Breast epithelium (tissue), 3 donors: Measurements from ENCODE around the gene MYH9.

Experiments used
- CTCF ChIP-seq, 3 donors: fragments of 450-650 bp; IDR thresholded peaks; one replicate each; pipeline ENCODE4 v1.5.1; 2016 to 2017; ENCODE audit warnings: antibody characterized with exemption in 3 of 3, mild to moderate bottlenecking in 3 of 3, moderate library complexity in 3 of 3
- POLR2A ChIP-seq: fragments of 450-650 bp; IDR thresholded peaks from one replicate; pipeline ENCODE4 v1.6.1; 2016; ENCODE audit warnings: antibody characterized with exemption, mild to moderate bottlenecking, moderate library complexity

GRCh38 chr22:36295247-36295646 is 92.5 kb downstream of the MYH9 start:
- no peak for TF ChIP-seq POLR2A
- TF ChIP-seq CTCF (IDR thresholded peaks at IDR 0.05) = no peak
